ENCODE measurements around the gene CHIC2.

- no peak for TF ChIP-seq POLR2A (IDR thresholded peaks at IDR 0.05)
- TF ChIP-seq CTCF (IDR thresholded peaks at IDR 0.05), result no peak
Measured at GRCh38 chr4:54102531-54103106, 38.2 kb upstream of the CHIC2 start.

All from body of pancreas (tissue), 4 donors.